GM21619 (cell line): ENCODE results near the gene BLZF1.
"Not testable (repeated sequence)": the region's sequence is repeated elsewhere in the genome, so short reads cannot be mapped to it uniquely, and the experiment has no call there.

Source experiments
- ATAC-seq: cut with Tn5 transposase; IDR thresholded peaks from one replicate; pipeline ENCODE4 v1.9.1; 2021; ENCODE audit not compliant: unreplicated experiment

BLZF1 gene

DNA sequence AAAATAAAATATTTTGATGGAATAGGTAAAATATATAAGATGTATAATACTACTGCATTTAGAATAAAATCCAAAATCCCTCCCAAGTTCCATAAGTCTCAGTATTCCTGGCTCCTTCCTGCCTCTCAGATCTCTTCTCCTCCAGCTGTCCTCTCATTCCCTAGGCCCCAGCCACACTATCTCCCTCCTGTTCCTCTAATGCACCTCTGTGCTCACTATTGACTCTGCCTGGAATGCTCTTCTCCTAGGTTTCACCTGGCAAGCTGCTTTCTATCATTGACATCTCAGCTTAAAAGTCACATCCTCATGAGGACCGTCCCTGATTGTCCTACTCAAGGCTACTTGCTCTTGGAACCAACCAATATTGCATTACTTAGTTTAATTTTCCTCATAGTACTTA lies 7.6 kb upstream of the BLZF1 start:
- no peak for ATAC-seq

DNA sequence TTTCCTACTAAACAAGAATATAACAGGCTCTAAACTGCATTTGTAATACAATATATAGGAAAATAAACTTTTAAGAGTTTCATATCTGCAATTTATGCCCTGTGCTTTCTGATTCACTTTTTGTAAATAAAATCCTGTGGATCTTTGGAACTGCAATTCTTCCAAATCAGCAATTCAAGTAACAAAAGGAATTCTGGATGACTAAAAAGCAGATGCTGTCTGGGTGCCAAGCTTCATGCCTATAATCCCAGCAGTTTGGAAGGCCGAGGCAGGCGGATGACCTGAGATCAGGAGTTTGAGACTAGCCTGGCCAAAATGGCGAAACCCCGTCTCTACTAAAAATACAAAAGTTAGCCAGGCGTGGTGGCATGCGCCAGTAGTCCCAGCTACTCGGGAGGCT lies 6.7 kb upstream of the BLZF1 start:
- ATAC-seq: no peak

DNA sequence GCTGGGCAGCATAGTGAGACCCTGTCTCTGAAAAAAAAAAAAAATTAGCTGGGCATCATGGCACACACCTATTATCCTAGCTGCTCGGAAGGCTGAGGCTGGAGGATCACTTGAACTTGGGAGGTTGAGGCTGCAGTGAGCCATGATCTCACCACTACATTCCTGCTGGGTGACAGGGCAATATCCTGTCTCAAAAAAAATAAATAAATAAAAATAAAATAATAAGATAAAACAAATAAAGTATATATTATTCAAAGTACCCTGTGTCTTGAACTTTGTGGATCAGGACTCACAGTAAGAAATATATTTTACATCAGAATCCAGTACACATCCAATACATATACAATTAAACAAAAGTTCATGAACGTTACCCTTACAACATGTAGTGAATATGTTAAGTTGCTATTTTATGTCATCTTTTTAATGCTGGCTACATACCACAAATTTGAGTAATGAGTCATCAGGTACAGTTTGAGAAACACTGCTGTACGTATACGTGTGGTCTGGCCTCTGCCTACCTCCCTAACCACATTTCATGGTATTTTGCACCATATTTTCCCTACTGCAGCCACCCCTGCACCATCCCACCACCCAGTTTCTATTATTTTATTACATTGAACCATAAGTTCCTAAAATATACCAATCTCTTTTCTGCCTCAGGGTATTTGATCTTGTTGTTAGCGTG lies 4.8 kb upstream of the BLZF1 start:
- peak; percentile 34 for ATAC-seq

DNA sequence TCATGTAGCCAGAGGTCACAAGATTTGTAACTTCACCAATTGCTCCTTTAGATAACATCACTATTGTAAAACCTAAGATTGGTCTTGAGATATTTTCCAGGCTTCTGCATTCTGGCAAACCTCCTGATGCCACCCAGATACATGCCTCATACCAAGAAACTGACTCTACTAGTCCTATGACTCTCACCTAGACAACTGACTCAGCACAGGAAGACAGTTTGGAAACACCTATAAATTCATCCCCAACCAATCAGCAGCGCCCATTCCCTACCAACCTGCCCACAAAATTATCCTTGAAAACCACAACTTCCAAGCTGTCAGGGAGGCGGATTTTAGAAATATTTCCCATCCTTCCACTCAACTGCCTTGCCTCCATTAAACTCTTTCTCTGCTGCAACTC lies 3.0 kb upstream of the BLZF1 start:
- ATAC-seq: no peak

DNA sequence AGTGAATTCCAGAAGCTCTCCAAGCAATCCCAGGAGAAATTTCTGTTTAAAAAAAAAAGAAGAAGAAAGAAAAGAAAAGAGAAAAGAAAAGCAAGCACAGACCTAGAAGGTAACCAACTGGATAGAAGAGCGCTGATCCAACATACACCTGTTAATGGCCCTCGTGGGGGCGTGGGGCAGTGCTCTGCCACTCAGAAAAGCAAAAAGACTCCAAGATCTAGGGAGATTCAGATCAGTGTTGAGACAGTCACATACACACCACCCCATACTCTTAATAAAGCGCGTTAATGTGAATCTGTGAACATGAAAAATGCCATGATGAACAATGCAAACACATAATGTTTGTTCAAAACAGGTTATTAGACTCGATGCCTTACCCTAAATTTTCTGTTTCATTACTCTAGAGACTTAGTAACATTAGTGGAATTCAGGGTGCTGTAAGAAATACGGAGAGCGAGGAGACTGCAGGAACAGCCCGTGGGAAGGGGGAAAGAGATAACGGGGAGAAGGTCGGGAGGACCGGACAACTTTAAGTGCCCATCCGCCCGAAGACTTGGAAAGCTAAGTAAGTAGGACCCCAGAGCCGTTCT lies 804 bp upstream of the BLZF1 start:
- ATAC-seq: no peak

DNA sequence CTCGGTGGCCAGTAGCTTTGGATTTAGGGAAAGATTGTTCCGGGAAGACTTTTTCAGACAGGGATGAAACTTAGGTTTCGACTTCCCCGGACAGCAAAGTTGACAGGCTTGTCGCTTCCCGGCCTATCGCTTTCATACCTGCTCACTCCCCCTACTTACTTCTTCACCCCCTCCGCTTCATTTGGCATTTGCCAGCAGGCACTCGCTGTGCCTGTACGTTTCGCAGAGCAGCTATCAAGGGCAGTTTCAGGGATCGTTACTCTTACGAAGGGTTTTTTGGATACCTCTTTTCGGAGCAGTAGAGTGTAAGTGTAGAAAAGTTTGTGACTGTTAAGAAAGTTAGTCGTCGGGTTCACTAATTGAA lies 393 bp downstream of the BLZF1 start:
- ATAC-seq: no peak

DNA sequence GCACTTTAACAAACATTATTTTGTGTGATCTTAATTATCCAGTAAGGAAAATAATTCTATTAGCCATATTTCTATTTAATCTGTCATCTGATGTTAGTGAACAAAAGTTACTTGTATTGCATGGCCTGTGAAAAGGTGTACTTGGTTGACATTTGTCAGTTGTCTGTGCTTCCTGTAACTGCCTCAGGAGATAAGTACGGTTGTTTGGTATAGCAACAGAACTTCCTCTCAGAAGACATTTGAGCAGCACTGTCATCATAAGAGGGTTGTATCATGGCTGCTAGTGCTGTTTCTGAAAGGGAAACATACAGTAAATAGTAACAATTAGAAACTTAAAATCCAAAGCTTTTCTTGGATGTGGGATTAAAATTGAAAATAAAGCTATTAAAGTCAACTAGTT lies 3.4 kb downstream of the BLZF1 start:
- no peak for ATAC-seq

DNA sequence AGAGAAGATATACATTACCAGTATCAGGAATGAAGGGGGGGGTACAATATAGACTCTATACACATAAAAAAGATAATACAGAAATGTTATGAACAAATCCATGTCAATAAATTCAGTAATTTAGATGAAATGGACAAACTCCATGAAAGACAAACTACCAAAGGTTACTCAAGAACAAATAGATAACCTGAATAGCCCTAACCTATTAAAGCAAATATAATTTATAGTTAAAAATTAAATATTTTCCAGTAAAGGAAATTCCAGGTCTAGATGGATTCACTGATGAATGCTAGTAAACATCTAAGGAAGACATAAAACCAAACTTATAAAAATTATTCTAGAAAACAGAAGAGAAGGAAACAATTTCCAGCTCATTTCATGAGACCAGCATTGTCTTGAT lies 13.2 kb downstream of the BLZF1 start:
- no peak for ATAC-seq

DNA sequence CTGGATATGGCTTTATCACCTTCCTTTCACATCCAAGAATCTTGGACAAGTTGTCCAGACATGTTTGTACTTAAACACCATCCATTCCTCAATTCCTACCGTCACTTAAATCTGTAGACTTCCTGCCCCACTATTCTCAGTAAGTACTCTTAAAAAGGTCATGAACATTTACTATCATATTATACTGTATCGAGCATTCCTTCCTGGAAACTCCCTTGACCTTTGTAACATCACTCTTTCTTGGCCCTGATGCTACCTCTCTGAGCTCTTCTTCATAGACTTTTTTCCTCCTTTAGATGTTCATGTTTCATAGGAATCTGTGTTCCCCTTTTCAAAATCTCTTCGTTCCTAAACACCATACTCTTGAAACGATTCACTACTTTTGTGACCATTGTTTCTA lies 15.5 kb downstream of the BLZF1 start:
- no peak for ATAC-seq

DNA sequence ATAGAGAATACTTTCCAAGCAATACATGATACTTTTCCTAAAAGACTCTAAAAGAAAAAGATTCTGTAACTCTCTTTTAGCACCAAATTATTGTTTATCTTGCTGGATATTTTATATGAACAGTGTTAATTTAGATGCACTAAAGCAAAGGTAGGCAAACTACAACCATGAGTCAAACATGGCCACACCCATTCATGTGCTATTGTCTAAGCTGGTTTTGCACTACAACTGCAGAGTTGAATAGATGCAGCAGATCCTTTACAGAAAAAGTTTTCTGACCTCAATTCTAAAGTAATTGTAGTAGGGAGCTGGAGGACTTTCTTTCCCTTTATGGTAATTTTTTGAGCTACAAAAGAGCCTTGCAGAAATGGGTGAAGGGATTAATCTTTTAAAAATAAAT lies 19.4 kb downstream of the BLZF1 start:
- no peak for ATAC-seq

DNA sequence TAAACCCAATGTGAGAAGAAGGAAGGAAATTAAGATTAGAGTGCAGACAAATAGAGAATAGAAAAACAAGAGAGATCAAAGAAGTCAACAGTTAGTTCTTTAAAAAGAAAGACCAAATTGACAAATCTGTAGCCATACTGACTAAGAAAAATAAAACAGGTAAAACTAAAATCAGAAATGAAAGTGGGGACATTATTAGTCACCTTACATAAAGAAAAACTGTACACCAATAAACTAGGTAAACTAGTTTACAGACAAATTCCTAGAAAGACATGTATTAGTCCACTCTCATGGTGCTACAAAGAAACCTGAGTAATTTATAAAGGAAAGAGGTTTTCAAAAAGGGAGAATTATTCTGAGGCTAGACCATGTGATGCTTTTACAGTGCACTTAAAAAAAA lies 22.3 kb downstream of the BLZF1 start:
- peak; percentile 79 for ATAC-seq

DNA sequence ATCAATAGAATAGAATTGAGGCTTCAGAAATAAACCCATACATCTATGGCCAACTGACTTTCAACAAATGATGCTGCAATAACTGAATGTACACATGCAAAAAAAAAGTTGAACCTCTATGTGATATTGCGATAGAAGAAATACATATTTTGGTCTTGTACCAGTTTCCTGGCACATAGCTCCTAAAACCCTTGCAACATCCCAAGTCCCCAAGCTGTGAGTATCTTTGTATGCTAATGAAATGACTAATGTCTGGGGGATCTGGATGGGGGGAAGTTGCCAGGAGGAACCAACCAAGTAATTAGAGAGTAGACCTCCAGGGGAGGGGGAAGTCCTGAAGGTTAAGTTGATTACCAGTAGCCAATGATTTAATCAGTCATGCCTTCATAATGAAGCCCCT lies 24.4 kb downstream of the BLZF1 start:
- no peak for ATAC-seq

DNA sequence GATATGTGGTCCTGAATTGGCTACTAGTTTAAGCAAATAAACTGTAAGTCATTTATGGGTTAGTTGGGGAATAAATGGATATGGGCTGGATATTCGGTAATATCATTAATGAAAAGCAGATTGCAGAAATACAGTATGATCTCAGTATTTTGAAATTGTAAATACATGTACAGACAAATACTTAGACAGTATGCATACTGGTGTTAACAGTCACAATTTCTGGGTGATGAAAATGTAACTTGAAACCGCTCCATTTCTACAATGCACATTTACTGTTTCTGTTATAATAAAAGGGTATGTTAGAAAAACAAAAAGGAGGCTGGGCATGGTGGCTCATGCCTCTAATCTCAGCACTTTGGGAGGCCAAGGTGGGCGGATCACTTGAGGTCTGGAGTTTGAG lies 28.0 kb downstream of the BLZF1 start:
- ATAC-seq: no peak

DNA sequence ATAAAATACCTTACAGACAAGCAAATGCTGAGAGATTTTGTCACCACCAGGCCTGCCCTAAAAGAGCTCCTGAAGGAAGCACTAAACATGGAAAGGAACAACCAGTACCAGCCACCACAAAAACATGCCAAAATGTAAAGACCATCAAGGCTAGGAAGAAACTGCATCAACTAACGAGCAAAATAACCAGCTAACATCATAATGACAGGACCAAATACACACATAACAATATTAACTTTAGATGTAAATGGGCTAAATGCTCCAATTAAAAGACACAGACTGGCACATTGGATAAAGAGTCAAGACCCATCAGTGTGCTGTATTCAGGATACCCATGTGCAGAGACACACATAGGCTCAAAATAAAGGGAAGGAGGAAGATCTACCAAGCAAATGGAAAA lies 34.6 kb downstream of the BLZF1 start:
- ATAC-seq: not testable (repeated sequence)

DNA sequence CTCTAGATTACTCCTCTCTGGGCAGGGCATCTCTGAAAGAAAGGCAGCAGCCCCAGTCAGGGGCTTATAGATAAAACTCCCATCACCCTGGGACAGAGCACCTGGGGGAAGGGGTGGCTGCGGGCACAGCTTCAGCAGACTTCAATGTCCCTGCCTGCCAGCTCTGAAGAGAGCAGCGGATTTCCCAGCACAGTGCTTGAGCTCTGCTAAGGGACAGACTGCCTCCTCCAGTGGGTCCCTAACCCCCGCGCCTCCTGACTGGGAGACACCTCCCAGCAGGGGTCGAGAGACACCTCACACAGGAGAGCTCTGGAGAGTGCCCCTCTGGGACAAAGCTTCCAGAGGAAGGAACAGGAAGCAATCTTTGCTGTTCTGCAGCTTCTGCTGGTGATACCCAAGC lies 40.3 kb downstream of the BLZF1 start:
- not testable (repeated sequence) for ATAC-seq

DNA sequence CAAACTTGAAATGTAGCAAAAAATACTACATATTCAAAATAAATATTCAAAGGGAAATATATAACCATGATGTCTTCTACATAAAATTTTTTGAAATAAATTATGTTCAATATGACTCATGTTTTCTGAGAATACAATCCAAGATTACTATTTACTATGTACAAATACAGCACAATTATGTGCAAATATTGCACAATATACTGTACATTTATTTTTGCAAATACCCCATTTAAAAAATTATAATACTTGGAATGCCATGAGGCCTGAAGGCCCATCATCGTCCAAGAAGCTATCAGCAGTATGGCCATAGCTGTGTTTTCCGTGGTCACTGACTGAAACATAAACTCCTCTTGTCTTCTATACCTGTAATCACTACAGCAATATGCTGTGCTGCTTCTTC lies 47.0 kb downstream of the BLZF1 start:
- ATAC-seq: no peak

DNA sequence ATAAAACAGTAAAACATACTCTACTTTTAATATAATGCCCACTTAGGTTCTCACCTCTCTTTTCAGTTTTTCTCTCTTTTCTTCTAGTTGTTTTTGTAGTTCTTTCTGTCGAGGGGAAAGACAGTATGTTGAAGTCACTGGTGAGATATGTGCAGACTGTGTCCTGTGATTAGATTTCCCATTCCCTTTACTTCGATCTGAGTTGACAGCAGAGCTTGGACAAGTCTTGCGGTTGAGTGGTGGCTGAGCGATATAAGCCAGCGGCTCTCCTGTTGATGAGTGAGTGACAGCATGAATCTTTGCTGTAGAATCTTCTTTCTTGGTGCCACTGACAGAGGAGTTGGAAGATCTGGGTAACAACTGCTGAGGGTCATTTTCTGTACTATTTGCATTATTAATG lies 53.3 kb downstream of the BLZF1 start:
- ATAC-seq: no peak

DNA sequence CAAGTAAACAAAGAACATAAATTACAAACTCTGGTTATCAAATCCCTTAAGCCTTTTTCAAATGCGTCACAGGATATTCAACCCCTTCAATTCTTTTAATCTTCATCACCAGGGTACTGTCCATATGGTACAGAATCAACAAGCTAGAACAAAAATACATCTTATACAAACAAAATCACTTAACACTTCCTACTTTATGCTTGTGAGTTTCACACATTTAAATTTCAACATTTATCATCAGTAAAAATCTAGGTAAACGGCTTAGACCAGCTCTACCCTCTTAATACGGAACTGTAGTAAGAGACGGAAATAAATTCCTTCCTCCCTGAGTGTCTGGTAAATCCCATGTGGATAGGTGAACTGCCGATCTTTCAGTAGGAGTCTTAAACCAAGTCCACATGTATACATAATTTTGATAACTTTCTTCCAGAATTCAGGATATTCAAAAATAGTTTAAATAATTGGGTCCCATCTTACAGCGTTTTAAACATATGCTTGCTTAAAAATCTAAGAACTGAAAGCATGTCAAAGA lies 58.2 kb downstream of the BLZF1 start:
- no peak for ATAC-seq

DNA sequence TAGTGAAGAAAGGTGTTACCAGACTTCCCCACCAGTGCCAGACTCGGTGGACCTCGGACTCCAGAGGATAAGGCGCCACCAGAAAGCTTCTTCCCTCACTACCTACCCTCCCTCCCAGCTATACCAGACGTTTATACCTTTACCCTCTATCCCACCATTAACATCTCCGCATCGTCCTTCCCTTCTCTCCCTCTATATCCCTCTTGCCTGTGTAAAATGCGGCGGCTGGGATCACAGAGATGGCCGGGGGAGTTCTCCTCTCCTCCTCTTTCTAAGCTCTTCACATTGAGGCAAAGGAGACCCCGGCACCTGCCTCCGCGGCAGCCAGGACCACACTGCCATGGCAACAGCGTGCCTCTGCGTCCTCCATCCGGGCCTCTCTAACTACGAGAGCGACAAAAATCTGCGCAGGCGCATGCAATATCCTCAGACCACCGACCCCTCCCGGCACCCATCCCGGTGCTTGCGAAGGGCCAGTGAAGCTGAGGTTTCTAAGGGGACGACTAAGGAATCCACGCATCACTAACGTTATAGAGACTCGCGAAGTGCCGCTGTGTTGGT lies 59.2 kb downstream of the BLZF1 start, which contains the start of gene CCDC181:
Gene CCDC181 (minus strand): TSS at position 394 of the 561 bp plus-strand sequence. CDS start 2,547 bp downstream, outside the sequence.
- ATAC-seq: peak; percentile 73
